H1 (cell line): ENCODE data around the gene PILRB.

Experiments
- BRCA1 ChIP-seq: IDR thresholded peaks from 2 replicates; pipeline ENCODE4 v1.6.1; 2012; ENCODE audit warnings: low read depth, low read length, improper control_type of control experiment
- CREB1 ChIP-seq: IDR thresholded peaks from 2 replicates; pipeline ENCODE4 v1.6.1; 2012; ENCODE audit warnings: inconsistent platforms
- EP300 ChIP-seq, 2 experiments: IDR thresholded peaks; 1 replicate in 1 of 2; 2 replicates in 1 of 2; pipeline ENCODE4 v1.6.1; 2011 to 2012; ENCODE audit warnings: low read depth in 2 of 2, low read length in 2 of 2, mild to moderate bottlenecking in 2 of 2, borderline replicate concordance in 1 of 2, inconsistent platforms in 1 of 2, moderate library complexity in 1 of 2
- MAFK ChIP-seq: IDR thresholded peaks from 2 replicates; pipeline ENCODE4 v1.6.1; 2012; ENCODE audit warnings: low read depth, mild to moderate bottlenecking, improper control_type of control experiment, low read length
- POLR2A ChIP-seq, 2 experiments: IDR thresholded peaks; 1 replicate in 1 of 2; 2 replicates in 1 of 2; pipeline ENCODE4 v1.6.1; 2011; ENCODE audit warnings: low read depth in 2 of 2, low read length in 2 of 2, mild to moderate bottlenecking in 2 of 2; ENCODE audit errors: control extremely low read depth in 1 of 2
- SP1 ChIP-seq: IDR thresholded peaks from 2 replicates; pipeline ENCODE4 v1.6.1; 2011; ENCODE audit warnings: low read depth, low read length
- TAF1 ChIP-seq: IDR thresholded peaks from 2 replicates; pipeline ENCODE4 v1.6.1; 2011; ENCODE audit warnings: mild to moderate bottlenecking, low read depth, low read length
- ZNF274 ChIP-seq: IDR thresholded peaks from 2 replicates; pipeline ENCODE4 v1.7.0; 2012; ENCODE audit warnings: low read length, borderline replicate concordance; ENCODE audit errors: extremely low read depth
- TF ChIP-seq, protein P1 (sequence below), 3 experiments: IDR thresholded peaks; 1 replicate in 2 of 3; 2 replicates in 1 of 3; pipeline versions ENCODE4 v1.5.1 to v1.6.1; 2011; ENCODE audit warnings: low read length in 3 of 3, mild to moderate bottlenecking in 3 of 3, inconsistent platforms in 2 of 3, low read depth in 1 of 3, moderate library complexity in 1 of 3; ENCODE audit not compliant: insufficient read depth in 1 of 3; ENCODE audit errors: control extremely low read depth in 1 of 3
- TF ChIP-seq, protein P2 (sequence below): IDR thresholded peaks from 2 replicates; pipeline ENCODE4 v1.6.1; 2012; ENCODE audit warnings: inconsistent platforms

GRCh38 chr7:100374601-100375000, 16.7 kb downstream of the PILRB start:
- TF ChIP-seq, protein P1, sequence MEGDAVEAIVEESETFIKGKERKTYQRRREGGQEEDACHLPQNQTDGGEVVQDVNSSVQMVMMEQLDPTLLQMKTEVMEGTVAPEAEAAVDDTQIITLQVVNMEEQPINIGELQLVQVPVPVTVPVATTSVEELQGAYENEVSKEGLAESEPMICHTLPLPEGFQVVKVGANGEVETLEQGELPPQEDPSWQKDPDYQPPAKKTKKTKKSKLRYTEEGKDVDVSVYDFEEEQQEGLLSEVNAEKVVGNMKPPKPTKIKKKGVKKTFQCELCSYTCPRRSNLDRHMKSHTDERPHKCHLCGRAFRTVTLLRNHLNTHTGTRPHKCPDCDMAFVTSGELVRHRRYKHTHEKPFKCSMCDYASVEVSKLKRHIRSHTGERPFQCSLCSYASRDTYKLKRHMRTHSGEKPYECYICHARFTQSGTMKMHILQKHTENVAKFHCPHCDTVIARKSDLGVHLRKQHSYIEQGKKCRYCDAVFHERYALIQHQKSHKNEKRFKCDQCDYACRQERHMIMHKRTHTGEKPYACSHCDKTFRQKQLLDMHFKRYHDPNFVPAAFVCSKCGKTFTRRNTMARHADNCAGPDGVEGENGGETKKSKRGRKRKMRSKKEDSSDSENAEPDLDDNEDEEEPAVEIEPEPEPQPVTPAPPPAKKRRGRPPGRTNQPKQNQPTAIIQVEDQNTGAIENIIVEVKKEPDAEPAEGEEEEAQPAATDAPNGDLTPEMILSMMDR (IDR thresholded peaks at IDR 0.05; ENCODE audit: control extremely low read depth in 1 of 3, insufficient read depth in 1 of 3, low read depth in 1 of 3, low read length in 3 of 3): no peak
- no peak for TF ChIP-seq EP300 (IDR thresholded peaks at IDR 0.05; ENCODE audit: borderline replicate concordance in 1 of 2, low read depth in 2 of 2, low read length in 2 of 2)
- TF ChIP-seq ZNF274: no peak
- TF ChIP-seq MAFK: no peak
- no peak for TF ChIP-seq POLR2A (IDR thresholded peaks at IDR 0.05; ENCODE audit: control extremely low read depth in 1 of 2, low read depth in 2 of 2, low read length in 2 of 2)
- TF ChIP-seq, protein P2, sequence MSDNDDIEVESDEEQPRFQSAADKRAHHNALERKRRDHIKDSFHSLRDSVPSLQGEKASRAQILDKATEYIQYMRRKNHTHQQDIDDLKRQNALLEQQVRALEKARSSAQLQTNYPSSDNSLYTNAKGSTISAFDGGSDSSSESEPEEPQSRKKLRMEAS: no peak
- no peak for TF ChIP-seq BRCA1
- no peak for TF ChIP-seq CREB1
- no peak for TF ChIP-seq TAF1
- no peak for TF ChIP-seq SP1
